KOPT-K1 (cell line): ENCODE data around the gene TAMALIN.

Experiments used
- H3K27ac ChIP-seq: fragments of 200-600 bp; sonication (generic); 2 replicates; pipeline ENCODE4 v1.5.1; 2016; ENCODE audit warnings: antibody characterized with exemption, mild to moderate bottlenecking, low read depth, low read length; ENCODE audit not compliant: poor library complexity, severe bottlenecking
- H3K36me3 ChIP-seq: fragments of 200-600 bp; sonication (generic); 2 replicates; pipeline ENCODE4 v1.5.1; 2017; ENCODE audit warnings: antibody characterized with exemption, mild to moderate bottlenecking, low read length, moderate library complexity; ENCODE audit not compliant: insufficient read depth
- H3K9me3 ChIP-seq: fragments of 200-600 bp; sonication (generic); 2 replicates; pipeline ENCODE4 v1.5.1; 2017; ENCODE audit warnings: antibody characterized with exemption, low read length, mild to moderate bottlenecking; ENCODE audit not compliant: insufficient read depth, poor library complexity, severe bottlenecking

TAMALIN gene

DNA sequence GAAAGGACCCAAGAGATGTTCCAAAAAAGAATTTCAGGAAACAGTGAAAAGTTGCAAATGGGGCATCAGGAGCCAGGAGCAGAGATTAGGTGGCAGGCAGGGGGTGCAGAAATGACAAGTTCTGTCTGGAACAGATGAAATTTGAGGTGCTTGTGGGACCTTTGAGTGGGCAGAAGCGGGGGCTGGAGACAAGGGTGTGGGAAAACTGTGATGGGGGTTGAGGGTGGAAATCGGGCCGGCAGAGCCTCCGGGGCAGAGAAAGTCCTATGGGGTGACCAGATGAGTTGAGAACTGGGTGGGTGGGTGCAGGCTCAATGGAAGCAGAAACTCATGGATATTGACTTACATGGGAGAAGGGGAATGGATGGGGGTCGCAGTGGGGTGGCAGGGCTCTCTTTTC lies 42.9 kb downstream of the TAMALIN start:
- Histone ChIP-seq H3K9me3 (no peaks in the 10 kb centered on the region), H3K36me3 (no peaks in the 10 kb centered on the region), H3K27ac (no peak overlapping the region)

DNA sequence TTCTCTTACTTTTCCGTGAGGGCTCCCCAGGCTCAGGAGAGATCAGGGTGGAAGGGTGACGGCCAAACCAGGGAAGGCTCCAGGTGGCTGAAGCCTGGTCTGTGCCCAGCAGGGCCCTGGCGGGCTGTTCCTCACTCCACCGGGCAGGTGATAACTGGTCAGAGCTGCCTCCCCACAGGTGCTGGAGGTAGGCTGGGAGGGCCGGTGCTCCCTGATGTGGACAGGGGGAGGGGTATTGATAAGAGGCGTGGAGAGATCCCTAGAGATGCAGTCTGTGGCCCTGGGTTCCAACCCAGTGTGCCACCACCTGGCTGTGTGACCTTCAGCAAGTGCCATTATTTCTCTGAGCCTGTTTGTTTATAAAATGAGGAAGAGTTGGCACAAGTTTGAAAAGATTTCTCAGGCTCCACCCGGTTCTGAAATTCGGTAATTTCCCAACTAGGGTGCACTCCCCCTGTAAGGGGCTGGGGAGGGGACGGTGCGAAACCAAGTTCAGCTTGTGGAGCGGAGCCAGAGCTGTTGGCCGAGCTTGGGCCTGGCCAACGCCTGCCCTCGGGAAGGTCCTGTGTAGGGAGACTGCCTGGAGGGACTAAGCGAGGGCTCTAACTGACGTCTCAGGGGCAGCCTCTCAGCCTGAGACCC lies 43.5 kb downstream of the TAMALIN start:
- Histone ChIP-seq H3K27ac (no peak overlapping the region), H3K9me3 (no peaks in the 10 kb centered on the region), H3K36me3 (no peaks in the 10 kb centered on the region)

- Histone ChIP-seq H3K36me3 (no peaks in the 10 kb centered on the region), H3K9me3 (no peaks in the 10 kb centered on the region), H3K27ac (no peak within 1 kb of the TSS)
Observed at GRCh38 chr12:52050758-52051541, 44.2 kb downstream of the TAMALIN start, which contains the start of gene NR4A1. Gene NR4A1, plus strand, starts transcription at chr12:52051442. Its CDS starts 2,887 bp downstream, at chr12:52054329.

DNA sequence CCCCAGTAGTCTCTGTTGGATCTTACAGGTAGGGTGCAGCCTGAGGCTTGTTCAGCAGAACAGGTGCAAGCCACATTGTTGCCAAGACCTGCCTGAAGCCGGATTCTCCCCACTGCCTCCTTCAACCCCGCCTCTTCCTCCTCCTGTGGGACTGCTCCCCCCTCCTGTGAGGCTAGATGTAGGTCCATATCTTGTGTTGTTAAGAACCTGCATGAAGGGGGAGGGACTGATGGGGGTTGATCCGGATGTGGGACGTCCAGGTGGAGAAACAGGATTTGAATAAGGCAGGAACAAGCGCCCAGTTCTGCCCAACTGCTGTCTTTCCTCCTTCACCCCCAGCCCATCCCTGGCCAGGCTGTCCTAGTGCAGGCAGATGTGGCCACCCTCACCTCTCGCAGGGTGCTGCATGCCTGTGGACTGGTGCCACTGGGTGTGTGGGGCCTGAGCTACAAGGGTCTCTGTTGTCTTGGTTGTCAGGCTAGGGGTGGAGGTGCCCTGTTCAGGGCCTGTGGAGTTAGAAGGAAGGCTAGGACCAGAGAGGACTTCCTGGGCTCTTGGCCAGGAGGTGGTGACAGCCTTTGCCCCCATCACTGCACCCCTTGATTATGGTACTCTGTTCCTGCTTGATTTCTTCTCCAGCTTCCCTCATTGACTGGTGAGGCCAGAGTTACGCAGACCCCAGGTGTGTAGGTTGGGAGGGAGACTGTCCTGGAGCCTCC lies 45.9 kb downstream of the TAMALIN start:
- Histone ChIP-seq H3K9me3 (no peaks in the 10 kb centered on the region), H3K27ac (no peak overlapping the region), H3K36me3 (no peaks in the 10 kb centered on the region)

DNA sequence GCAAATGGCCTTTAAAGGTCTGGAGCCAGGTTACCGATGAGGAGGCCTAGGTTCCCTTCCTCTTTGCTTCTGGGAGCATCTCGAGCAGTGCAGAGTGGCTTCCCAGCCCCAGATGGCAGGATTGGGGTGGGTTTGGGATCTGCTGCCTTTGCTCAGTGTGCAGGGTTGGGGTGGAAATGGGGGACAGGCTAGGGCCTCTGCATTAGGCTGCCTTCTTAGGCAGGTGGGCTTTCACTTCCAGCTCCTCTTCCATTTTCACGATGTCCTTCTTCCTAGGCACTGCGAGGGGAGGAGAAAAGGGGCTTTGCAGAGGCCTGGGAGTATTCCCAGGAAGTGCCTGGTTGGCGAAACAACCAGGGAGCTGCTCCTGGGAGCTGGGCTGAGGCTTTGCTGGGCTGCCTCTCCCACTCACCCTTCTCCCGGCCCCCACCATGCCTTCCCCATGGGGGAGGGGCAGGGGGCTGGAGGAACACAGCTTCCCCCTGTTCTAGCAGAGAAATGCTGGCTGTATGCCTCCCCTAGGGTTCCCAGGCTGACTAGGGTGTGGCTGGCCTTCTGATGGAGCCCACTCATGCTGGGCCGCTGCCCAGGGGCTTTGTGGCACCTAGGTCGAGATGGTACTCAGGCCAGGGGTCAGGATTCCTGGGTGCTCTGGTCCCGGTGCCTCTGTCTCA lies 46.9 kb downstream of the TAMALIN start:
- H3K36me3 ChIP-seq = no peaks in the 10 kb centered on the region
- H3K9me3 ChIP-seq = no peaks in the 10 kb centered on the region
- H3K27ac ChIP-seq = no peak overlapping the region

- Histone ChIP-seq H3K9me3 (no peaks in the 10 kb centered on the region), H3K36me3 (no peaks in the 10 kb centered on the region), H3K27ac (no peak overlapping the region)
Observed at GRCh38 chr12:52054231-52054832, 47.6 kb downstream of the TAMALIN start.

DNA sequence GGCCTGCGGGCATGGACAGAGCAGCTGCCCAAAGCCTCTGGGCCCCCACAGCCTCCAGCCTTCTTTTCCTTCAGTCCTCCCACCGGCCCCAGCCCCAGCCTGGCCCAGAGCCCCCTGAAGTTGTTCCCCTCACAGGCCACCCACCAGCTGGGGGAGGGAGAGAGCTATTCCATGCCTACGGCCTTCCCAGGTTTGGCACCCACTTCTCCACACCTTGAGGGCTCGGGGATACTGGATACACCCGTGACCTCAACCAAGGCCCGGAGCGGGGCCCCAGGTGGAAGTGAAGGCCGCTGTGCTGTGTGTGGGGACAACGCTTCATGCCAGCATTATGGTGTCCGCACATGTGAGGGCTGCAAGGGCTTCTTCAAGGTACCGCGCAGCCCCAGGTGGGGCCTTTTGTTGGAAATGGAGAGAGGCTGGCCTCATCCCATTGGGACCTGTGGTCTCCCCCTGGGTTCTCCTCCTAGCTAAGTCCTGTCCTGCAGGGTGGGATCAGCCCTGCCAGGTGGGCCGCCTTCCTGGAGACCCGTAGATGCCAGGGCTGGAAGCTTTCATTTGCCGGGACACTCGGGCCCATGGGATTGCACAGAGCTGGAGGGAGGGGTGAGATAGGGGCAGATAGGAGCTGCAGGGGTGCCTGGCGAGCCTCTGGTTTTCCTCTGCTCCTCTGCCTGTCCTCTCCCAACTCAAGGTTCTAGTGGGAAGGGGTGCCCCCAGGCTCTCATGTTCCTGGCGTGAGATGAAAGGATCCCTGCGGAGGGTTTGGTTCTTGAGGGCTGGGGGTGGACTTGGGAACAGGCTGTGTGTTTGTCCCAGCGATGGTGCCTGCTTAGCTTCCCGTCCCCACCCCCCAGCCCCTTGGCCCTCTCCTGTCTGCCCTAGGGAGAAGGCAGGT lies 48.3 kb downstream of the TAMALIN start:
- no peaks in the 10 kb centered on the region for H3K9me3 ChIP-seq
- H3K36me3 ChIP-seq = no peaks in the 10 kb centered on the region
- H3K27ac ChIP-seq = no peak overlapping the region

DNA sequence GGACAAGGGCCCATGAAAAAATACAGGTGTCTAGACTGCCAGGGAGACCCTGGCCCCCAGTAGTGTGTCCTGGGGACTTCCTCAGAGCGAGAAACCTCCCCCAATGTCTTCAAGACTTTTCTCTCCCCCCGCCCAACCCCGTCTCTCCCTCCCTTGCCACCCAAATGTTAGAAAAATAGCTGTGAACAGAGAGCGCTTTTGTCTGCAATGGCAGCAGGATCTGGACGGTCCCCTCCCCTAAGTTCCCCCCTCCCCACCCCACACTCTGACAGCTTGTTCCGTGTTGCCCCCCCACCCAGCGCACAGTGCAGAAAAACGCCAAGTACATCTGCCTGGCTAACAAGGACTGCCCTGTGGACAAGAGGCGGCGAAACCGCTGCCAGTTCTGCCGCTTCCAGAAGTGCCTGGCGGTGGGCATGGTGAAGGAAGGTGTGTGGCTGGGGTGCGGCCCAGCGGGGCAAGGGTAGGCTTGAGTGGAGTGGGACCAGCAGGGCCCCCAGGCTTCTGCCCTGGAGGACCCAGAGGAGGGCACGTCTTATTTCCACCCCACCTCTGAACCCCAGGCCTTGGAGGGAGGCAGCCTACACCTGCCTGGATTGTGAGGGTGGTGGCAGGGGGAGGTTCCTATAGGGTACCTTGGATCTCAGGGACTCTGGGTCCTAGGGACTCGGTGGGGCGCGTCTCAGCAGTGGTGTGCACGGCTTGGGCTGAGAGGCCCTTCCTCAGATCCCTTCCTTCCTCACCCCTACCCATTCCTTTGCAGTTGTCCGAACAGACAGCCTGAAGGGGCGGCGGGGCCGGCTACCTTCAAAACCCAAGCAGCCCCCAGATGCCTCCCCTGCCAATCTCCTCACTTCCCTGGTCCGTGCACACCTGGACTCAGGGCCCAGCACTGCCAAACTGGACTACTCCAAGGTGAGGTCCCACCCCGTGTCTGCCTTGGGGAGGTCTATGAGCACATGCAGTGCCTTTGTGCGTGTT lies 49.3 kb downstream of the TAMALIN start:
- Histone ChIP-seq H3K36me3 (no peaks in the 10 kb centered on the region), H3K9me3 (no peaks in the 10 kb centered on the region), H3K27ac (no peak overlapping the region)

GRCh38 chr12:52056801-52057637 lies 50.3 kb downstream of the TAMALIN start:
- H3K36me3 ChIP-seq = no peaks in the 10 kb centered on the region
- H3K9me3 ChIP-seq = no peaks in the 10 kb centered on the region

GRCh38 chr12:52057638-52058576 lies 51.2 kb downstream of the TAMALIN start:
- H3K36me3 ChIP-seq = no peaks in the 10 kb centered on the region
- no peaks in the 10 kb centered on the region for H3K9me3 ChIP-seq
- no peak overlapping the region for H3K27ac ChIP-seq

More at GRCh38 chr12:52056801-52057637, 50.3 kb downstream of the TAMALIN start:
- no peak overlapping the region for H3K27ac ChIP-seq

GRCh38 chr12:52058631-52059361 lies 52.0 kb downstream of the TAMALIN start:
- Histone ChIP-seq H3K9me3 (no peaks in the 10 kb centered on the region), H3K27ac (no peak overlapping the region)

More at GRCh38 chr12:52058631-52059361, 52.0 kb downstream of the TAMALIN start:
- no peaks in the 10 kb centered on the region for H3K36me3 ChIP-seq
